ENCODE measurements around the gene DMD. TPM values are rescaled to one million over a fixed set of nuclear protein-coding genes. Genes with fewer than 3 reads are reported as not detected.

Gene DMD
- polyA plus RNA-seq, 2 of the 4 experiments (the other 2 are of a cell fraction) = 0.03 TPM; not detected in 1

GRCh38 chrX:32524385-32524784 is 687.0 kb downstream of the DMD start:
- TF ChIP-seq HEYL (CRISPR knock-in tag; IDR thresholded peaks at IDR 0.05) = no peak
- no peak for TF ChIP-seq HOXB5 (CRISPR knock-in tag; IDR thresholded peaks at IDR 0.05)
- TF ChIP-seq HDAC2 (IDR thresholded peaks at IDR 0.05) = no peak
- no peak for TF ChIP-seq TFCP2L1 (CRISPR knock-in tag; IDR thresholded peaks at IDR 0.05)
- no peak for TF ChIP-seq ZNF302 (CRISPR knock-in tag; IDR thresholded peaks at IDR 0.05)
- no peak for TF ChIP-seq BHLHE40 (IDR thresholded peaks at IDR 0.05; ENCODE audit: low read depth, low read length)
- no peak for TF ChIP-seq CEBPB (IDR thresholded peaks at IDR 0.05)
- no peaks in the 10 kb centered on the region for H3K4me1 ChIP-seq
- no peak for DNase-seq (ENCODE audit: low read depth in 1 of 2, low spot score in 1 of 2)
- no peak overlapping the region for H3K4me2 ChIP-seq
- no peaks in the 10 kb centered on the region for H3K9me3 ChIP-seq
- no peak overlapping the region for H3K27ac ChIP-seq
- H3K4me3 ChIP-seq = no peak overlapping the region
- FAIRE-seq = no peak
- no peak for ATAC-seq
- CTCF ChIA-PET = no interaction called here
- 2% methylated on average over 2 of the region's 2 CpGs for WGBS (ENCODE audit: missing lambda C conversion rate)
- POLR2A ChIA-PET = no interaction called here

- ATAC-seq (no peak), FAIRE-seq (no peak), DNase-seq (ENCODE audit: low read depth in 1 of 2, low spot score in 1 of 2) (no peak)
- Histone ChIP-seq H3K4me2 (no peak overlapping the region), H3K27ac (no peak overlapping the region), H3K4me3 (no peak overlapping the region), H3K9me3 (no peaks in the 10 kb centered on the region), H3K4me1 (no peaks in the 10 kb centered on the region)
- ChIA-PET CTCF (no interaction called here), POLR2A (no interaction called here)
- WGBS (ENCODE audit: missing lambda C conversion rate) = 55% methylated on average over 2 of the region's 2 CpGs
- TF ChIP-seq RFX5 (IDR thresholded peaks at IDR 0.05) (no peak), HMGXB4 (CRISPR knock-in tag; IDR thresholded peaks at IDR 0.05; ENCODE audit: borderline replicate concordance) (no peak), POLR2A (IDR thresholded peaks at IDR 0.05; ENCODE audit: low read length) (no peak), SREBF2 (IDR thresholded peaks at IDR 0.05) (no peak), PHF8 (IDR thresholded peaks at IDR 0.05; ENCODE audit: borderline replicate concordance, low read depth) (no peak), KDM1A (IDR thresholded peaks at IDR 0.05; ENCODE audit: low read depth) (no peak), EP300 (IDR thresholded peaks at IDR 0.05) (no peak), NR3C1 (IDR thresholded peaks at IDR 0.05) (no peak), HDAC2 (IDR thresholded peaks at IDR 0.05) (no peak), BCL3 (IDR thresholded peaks at IDR 0.05) (no peak), RCOR1 (IDR thresholded peaks at IDR 0.05; ENCODE audit: low read depth, low read length) (no peak), RNF2 (IDR thresholded peaks at IDR 0.05; ENCODE audit: borderline replicate concordance, low read depth) (no peak), TFCP2L1 (CRISPR knock-in tag; IDR thresholded peaks at IDR 0.05) (no peak), ZFP36 (IDR thresholded peaks at IDR 0.05; ENCODE audit: borderline replicate concordance, partially characterized antibody) (no peak), JUN (IDR thresholded peaks at IDR 0.05) (no peak)
Measured at GRCh38 chrX:32520789-32521188, 690.6 kb downstream of the DMD start.

- CTCF ChIA-PET = no interaction called here
Measured at GRCh38 chrX:32514986-32515385, 696.4 kb downstream of the DMD start.

More at GRCh38 chrX:32514986-32515385, 696.4 kb downstream of the DMD start:
- no peak for FAIRE-seq
- no peak for ATAC-seq
- H3K4me3 ChIP-seq = no peak overlapping the region
- H3K4me2 ChIP-seq = no peak overlapping the region
- H3K4me1 ChIP-seq = no peaks in the 10 kb centered on the region
- TF ChIP-seq MAZ (IDR thresholded peaks at IDR 0.05; ENCODE audit: borderline replicate concordance, low read depth, low read length) = no peak
- TF ChIP-seq EP300 (IDR thresholded peaks at IDR 0.05) = no peak
- TF ChIP-seq HEYL (CRISPR knock-in tag; IDR thresholded peaks at IDR 0.05) = no peak
- no peak for TF ChIP-seq POLR2AphosphoS2 (conservative IDR thresholded peaks at IDR 0.05; ENCODE audit: low read length)
- no peak for TF ChIP-seq CTCF (IDR thresholded peaks at IDR 0.05)
- no peak for TF ChIP-seq CBX2 (IDR thresholded peaks at IDR 0.05; ENCODE audit: borderline replicate concordance, low read depth)
- no peak for TF ChIP-seq RNF2 (IDR thresholded peaks at IDR 0.05; ENCODE audit: borderline replicate concordance, low read depth)
- TF ChIP-seq RARB (CRISPR knock-in tag; IDR thresholded peaks at IDR 0.05) = no peak
- POLR2A ChIA-PET = no interaction called here
- H3K27ac ChIP-seq = no peak overlapping the region
- no peak for DNase-seq (ENCODE audit: low read depth in 1 of 2, low spot score in 1 of 2)
- 2% methylated on average over 5 of the region's 5 CpGs for WGBS (ENCODE audit: missing lambda C conversion rate)
- no peaks in the 10 kb centered on the region for H3K9me3 ChIP-seq

All from A549 (cell line).